Iris pigment epithelial cell (primary cell): Measurements from ENCODE around the gene CACNA1G.

Experiments used
- DNase-seq: peaks from one replicate; pipeline ENCODE4 v3.0.0-alpha.2; 2011; ENCODE audit warnings: low read depth

The CACNA1G gene

DNA sequence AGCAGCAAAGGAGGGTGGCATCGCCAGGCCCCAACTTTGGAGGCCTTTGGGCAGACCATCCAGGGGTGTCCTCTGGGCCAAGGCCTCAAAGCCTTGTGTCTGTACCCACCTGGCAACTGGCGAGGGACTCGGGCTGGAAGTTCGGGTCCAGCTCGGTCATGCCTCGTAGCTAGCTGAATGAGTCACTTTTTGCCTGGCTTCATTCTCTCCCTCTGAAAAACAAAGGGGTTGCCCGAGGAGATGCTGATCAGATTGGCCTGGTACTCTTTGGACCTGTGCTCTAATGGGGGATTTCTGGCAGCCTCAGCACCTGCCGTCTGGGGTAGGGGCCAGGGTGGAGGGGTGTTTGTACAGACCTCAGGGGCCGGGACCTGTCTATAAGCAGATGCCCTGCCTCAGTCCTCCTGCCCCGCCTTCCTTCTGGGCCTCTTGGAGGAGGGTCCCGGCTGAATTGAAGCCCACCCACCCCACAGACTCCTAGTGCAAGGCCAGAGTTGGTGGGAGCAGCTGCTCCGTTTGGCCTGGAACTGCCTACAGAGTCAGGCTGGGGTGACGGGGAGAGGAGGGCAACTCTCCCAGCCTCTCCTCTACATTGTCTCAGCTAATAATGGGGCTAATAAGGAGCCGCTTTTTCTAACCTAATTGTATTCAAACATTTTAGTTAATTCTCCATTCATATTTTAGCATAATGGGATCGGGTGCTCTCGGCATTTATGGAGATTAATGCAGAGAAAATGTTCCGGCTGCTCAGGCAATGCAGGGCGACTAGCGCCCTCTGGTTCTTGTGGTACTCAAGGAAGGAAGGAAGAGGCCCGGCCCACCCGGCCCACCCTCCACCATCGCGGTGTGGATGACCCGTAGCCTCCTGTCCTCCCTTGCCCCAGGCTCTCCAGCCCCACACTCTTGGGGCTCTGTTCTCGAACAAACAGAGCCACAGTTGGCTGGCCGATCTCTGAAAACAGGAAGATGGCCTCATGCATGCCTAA is 52.8 kb downstream of the CACNA1G start:
- DNase-seq = no peak

DNA sequence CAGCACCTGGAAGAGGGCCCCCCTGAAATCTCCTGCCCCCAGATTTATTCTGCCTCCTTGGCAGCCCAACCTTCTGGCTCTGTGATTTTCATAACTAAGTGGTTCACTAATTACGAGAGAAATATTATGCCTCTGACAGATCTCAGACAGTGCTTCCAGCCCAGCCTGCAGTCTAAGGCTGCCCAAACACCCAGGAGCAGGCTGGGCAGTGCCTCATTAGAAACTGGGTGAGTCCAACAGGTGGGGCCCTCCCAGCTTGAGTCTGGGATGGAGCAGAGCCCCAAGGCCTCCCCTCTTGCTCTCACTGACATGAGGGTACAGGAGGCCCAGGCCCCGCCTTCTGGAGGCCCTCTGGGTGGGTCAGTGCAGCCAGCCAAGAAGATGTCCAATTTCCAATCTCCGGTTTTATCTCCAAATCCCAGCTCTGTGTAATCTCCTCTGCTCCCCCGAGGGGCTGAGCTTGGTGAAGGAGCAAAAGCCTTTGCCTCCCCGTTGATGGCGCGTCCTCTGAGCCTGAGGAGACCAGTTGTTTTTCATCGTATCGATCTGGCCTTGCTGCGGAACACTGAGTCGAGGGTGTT is 54.0 kb downstream of the CACNA1G start:
- DNase-seq = no peak

DNA sequence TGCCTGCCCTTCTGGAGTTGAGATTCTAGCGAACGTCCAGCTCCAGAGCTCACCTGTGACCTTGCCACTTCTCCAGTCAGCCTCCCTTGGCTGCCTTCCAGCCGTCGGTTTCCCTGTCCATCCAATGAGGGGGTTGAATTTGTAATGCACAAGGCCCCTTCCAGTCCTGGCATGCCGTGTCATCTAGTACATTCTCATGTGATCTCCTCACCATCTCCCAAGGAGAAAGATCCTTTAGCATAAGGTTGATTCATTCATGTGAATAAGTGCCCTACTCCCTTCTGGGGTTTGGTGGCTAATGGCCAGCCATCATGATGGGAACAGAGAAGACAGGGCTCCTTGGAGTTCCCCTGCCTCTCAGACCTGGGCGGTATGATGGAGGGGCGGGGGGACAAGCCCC is 55.3 kb downstream of the CACNA1G start:
- DNase-seq = no peak

DNA sequence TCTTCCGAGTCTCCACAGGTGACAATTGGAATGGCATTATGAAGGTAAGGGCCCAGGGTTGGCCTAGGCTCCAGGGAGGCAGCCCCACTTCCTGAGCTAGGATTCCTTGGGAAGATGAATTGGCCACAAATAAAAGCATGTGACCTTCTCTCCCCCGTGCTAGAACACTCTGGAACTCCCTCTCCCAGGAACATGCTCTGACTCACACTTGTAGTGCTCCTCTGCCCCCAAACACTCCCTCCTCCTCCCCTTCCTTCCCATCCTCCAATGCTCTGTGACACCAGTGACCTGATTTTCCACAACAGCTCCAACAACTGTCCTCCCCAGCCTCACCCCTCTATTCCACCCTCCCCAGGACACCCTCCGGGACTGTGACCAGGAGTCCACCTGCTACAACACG is 57.8 kb downstream of the CACNA1G start:
- peak; percentile 27 for DNase-seq

DNA sequence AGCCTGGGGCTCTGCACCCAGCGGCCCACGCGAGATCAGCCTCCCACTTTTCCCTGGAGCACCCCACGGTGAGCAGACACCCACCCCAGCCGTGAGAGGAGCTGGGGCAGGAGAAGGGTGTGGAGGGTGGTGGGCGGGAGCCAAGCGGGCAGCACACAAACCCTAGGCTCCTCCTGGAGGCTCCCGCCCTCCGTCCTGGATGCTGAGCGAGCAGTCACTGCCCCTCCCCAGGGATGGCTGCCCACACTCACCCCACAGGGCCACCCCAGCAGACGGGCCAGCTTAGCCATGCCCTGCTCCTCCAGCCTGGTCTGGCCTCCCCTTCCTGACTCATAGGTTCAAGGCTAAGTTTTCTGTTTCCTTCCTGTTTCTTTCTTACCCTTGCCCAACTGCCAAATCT is 58.4 kb downstream of the CACNA1G start:
- no peak for DNase-seq

DNA sequence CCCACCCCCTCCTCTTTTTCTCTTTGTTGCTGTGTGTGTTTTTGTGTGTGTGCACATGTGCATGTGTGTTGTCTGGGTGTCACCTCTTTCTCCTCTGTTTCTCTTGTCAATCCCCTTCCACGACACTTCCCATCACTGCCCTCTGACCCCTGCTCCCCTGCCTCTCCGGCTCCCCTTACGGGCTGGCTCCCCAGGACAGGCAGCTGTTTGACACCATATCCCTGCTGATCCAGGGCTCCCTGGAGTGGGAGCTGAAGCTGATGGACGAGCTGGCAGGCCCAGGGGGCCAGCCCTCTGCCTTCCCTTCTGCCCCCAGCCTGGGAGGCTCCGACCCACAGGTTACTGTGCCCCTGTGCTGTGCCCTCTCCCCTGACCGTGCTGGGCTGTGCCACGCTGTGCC is 59.0 kb downstream of the CACNA1G start:
- no peak for DNase-seq

DNA sequence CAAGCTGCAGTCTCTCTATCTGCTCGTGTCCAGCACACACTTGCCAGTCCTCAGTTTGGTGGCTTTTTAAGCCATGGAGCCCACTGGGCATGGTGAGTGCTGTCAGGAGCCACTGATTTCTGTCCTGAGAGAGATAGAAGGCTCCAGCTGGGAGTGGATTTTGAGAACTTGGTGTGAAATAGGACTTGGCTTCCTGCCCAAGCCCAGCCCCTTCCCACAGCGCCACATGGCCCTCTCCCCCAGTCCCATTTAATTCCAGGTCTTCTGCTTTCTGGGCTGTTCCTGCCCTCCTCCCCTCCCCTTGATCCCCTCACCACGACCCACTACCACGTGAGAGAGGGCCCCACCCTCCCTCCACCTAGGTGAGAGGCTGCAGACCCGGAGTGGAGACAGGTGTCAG is 59.7 kb downstream of the CACNA1G start:
- no peak for DNase-seq

DNA sequence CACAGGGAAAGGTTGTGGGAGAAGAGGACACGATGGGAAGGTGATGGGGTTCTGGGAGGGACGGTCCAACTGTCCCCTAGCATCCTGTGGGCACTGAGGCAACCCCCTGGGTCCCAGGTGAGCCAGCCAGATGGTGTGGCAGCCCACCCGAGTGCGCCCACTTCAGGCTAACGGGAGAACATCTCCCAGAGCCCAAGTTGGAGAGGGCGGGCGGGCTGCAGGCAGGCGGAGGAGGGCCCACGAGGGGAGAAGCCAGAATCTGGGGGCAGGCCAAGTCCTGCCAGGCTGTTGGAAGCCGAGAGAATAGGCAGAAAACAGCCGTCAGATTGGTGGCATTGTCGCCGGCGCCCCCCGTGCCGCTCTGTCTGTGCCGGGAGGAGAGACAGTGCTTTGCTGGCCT is 60.3 kb downstream of the CACNA1G start:
- DNase-seq = no peak

DNA sequence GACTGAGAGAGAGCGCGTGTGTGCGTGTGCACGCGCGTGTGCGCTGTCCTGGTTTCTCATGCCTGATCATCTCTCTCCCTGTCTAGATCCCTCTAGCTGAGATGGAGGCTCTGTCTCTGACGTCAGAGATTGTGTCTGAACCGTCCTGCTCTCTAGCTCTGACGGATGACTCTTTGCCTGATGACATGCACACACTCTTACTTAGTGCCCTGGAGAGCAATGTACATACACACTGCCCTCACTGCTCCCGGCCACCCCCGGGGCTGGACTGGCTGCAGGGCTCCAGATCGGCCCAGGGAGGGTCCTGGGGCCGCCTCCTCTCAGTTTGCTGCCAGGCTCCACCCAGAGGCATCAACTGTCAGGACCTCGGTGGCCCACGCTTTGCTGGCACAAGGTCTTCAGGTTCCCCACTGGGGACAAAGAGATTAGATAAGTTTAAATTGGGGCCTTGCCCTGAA is 61.1 kb downstream of the CACNA1G start:
- DNase-seq = no peak

DNA sequence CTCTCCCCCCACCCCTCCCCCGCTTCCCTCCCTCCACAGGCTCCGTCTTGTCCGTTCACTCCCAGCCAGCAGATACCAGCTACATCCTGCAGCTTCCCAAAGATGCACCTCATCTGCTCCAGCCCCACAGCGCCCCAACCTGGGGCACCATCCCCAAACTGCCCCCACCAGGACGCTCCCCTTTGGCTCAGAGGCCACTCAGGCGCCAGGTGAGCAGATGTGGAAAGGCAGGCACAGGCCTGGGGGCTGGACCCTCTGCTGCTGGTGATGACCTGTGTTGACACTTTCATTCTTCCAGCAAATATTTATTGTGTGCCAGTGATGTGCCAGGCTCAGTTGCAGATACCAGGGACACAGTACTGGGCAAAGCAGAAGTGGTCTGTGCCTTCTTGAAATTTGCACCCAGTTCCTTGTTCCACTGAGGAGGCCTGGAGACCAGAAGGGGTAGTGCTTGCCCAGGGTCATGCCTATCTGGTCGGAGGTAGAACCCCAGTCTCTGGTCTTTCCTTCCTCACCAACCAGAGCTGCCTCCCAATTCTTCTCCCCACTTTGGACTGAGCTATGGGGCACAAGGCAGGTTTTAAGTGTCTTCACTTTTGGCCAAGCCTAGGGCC is 63.9 kb downstream of the CACNA1G start:
- no peak for DNase-seq

DNA sequence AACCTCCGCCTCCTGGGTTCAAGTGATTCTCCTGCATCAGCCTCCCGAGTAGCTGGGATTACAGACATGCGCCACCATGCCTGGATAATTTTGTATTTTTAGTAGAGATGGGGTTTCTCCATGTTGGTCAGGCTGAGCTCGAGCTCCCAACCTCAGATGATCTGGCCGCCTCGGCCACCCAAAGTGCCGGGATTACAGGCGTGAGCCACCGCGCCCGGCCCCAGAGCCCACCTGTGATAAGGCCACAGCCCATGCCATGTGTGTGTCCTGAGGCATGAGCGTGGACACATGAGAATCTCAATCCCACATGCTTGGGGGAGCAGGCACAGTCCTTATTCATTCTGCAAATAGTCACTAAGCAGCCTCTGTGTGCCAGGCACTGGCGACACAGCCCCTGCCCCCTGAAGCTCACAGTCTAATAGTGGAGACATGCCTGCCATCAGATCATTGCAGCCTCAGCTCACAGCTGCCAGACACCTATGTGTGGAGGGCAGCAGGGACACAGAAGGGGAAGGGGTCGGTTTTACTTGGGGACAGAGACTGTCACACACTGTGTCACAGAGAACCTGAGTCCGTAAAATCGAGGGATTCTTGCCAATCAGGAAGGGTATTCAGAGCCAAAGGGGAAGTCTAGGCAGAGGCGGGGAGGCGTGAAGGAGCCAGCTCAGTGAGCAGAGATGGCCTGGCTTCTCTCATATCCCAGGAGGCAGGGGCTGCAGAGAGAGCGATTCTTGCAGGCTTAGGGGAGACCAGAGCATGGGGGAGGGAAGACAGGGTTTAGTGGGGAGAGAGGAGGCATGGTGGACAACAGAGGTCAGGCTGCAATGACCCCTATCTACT is 64.7 kb downstream of the CACNA1G start:
- no peak for DNase-seq

DNA sequence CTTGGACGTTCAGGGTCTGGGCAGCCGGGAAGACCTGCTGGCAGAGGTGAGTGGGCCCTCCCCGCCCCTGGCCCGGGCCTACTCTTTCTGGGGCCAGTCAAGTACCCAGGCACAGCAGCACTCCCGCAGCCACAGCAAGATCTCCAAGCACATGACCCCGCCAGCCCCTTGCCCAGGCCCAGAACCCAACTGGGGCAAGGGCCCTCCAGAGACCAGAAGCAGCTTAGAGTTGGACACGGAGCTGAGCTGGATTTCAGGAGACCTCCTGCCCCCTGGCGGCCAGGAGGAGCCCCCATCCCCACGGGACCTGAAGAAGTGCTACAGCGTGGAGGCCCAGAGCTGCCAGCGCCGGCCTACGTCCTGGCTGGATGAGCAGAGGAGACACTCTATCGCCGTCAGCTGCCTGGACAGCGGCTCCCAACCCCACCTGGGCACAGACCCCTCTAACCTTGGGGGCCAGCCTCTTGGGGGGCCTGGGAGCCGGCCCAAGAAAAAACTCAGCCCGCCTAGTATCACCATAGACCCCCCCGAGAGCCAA is 65.6 kb downstream of the CACNA1G start:
- DNase-seq = peak; percentile 67

DNA sequence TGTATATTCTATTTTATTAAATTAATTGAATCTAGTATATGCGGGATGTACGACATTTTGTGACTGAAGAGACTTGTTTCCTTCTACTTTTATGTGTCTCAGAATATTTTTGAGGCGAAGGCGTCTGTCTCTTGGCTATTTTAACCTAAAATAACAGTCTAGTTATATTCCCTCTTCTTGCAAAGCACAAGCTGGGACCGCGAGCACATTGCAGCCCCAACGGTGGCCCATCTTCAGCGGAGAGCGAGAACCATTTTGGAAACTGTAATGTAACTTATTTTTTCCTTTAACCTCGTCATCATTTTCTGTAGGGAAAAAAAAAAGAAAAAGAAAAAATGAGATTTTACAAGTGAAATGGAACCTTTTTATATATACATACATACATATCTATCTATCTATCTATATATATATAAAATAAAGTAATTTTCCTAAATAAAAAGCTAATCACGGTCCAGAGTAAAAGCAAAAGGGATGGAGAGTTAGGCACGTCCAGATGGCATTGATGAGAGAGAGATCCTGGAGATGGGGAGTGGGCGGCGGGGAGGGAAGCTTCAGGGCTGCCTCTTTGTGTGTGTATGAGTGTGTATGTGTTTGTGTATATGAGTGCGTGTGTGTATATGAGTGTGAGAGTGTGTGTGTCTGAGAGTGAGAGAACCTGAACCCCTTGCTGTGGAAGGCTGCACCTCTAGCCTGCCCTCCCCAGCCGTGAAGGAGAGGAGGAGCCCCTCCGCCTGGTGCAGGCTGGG is 66.7 kb downstream of the CACNA1G start:
- DNase-seq = no peak

DNA sequence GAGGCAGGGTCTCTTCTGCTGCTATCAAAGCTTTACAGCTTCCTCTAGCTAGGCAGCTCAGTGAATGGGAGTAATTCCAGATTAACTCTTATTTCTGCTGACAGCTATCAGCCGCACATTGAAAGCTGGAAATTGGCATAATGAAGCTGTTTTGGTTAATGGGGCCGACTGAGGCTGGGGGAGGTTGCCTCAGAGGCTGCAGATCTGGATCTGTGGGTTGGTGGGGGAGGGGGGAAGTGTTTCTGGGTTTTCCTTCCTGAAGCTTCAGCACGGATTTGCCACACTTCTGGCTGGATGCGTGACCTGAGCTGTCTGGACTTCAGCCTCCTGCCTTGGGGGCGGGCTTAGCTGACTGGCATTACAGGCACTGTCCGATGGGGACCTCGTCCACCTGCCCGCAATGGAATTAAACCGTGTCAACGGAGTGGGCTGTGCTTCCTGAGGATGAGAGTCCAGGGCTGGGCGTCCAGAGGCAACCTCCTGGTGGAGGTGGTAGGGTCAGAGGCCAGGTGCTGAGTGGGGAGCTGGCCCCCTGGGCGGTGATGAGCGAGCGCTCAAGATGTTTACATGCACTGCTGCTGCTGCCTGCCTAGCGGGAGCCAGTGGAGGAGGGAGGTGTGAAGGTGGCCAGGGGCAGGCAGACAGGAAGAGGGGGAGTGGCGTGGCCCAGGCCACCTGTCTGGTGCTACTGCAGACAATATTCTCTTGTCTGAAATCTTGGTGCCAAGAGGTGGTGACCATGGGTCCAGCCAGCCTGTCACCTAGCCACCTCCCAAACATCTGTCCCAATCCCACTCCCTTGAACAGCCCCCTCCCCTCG is 67.5 kb downstream of the CACNA1G start:
- no peak for DNase-seq

DNA sequence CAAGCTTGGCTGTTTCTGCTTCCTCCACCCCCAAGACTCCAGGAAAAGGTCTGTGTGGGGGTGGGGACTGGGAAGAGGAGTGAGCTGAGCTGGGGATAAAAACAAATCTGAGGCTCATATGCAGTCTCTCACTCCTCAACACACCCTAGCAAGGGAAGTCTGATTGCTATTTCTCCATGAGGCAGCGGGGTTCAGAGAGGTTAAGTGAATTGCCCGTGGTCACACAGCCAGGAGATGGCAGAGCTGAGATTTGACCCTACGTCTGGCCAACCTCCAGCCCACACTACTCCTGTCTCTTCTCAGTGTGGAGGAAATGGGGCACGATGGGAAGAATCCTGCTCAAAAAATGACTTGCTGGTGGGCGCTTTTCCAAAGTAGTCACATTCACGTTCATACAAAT is 69.4 kb downstream of the CACNA1G start:
- no peak for DNase-seq

DNA sequence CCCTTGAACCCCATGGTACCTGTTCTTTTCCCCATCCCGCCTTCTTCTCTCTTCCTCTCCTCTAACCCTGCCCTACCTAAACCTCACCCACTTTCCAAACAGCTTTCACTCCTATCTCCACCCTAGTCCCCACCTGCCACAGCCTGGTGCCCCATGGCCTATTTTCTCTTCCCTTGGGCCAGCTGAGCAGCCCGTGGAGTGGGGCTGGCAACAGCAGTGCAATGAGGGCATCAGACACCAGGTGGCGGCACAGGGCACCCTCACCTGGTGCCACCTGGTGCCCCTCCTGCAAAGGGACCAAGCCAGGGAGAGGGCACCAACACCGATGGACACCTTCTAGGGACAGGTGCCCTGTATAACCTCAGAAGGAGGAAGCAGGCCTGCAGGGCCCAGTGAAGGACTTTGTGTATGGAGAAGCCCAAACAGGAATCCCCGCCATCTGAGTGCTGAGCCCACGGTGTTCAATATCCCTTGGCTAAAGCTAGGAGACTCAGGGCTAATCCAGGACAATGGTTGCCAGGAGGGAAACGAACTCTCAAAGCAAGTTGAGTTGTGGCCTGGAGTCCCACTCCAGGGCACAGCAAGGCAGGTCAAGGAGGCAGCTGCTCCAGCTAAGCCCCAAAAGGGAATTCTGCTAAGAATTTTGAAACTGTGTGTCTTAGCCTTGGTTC is 70.1 kb downstream of the CACNA1G start:
- DNase-seq = no peak

DNA sequence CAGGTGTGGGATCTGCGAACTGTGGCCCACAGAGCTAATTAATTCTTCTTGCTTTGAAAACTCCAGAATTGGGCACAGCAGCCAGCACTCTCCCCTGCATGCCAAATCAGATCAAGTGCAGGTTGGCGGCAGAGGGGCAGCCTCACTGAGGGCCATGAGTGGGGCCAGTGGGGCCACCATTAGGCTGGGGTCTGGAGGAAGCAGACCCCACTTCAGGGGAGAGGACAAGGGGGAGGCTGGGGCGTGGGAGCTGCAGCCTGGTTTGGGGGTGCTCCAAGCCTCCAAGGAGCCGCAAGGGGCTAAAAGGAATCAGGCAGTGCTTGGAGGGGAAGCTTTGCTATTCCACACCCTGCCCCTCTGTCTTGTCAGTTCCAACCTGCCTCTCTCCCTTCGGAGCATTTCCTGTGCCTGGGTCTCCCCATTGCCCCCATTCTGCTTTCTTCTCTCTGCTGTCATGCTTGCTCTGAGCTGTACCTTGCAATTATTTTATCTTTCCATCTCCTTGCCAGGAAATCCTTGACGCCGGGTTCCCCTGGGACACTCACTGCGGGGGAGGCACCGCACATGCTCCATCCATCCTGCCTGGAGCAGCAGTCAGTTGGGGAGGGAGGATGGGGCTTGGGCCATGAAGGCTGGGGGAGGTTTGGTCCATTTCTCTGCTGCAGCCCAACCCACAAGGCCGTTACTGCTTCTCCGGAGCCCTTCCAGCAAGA is 70.8 kb downstream of the CACNA1G start:
- no peak for DNase-seq

DNA sequence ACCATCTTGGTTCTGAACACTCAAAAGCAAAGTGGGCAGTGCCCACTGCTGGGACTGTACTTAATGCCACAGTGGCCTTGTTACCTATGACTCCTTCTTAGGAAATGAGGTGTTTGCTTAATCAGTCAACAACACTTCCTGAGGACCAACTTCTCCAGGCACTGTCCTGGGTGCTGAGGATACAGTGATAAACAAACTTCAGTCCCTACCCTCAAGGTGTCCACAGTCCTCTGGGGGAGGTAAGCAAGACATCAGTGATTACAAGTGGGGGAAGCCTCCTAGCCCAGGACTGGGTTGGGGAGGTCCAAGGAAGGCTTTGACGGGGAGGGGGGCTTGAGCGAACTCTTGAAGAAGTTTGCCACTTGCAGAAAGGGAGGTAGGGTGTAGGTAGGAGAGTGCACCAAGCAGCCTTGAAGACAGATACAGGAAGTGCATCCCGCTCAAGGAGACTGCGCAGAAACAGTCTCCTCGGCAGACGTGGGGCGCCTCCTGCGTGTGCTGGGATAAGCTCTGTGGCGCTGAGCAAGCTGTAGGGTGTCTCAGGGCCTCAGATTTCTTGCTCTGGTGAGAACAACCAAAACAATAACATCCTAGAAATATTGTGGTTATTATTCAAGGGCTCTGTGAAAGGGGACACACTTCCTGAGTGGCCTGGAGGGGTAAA is 71.5 kb downstream of the CACNA1G start:
- no peak for DNase-seq
